ENCODE data around the gene TMEM169.

TMEM169 gene

GRCh38 chr2:216081487-216082116 lies at the start of gene TMEM169, which contains the start of gene PECR:
TSS of gene TMEM169 (plus strand) at chr2:216081919. CDS start at chr2:216095964, 14,045 bp downstream.
TSS of gene PECR (minus strand) at chr2:216081809. CDS start at chr2:216081741, 68 bp downstream.
- peak; percentile 79 for DNase-seq

- DNase-seq, result no peak
These were observed 49.6 kb upstream of the TMEM169 start for GRCh38 chr2:216031960-216032689.

- DNase-seq, result no peak
These were observed 48.3 kb upstream of the TMEM169 start for GRCh38 chr2:216033403-216033802.

GRCh38 chr2:216034065-216034464 lies 47.7 kb upstream of the TMEM169 start:
- peak; percentile 62 for DNase-seq

- no peak for DNase-seq
These were observed 41.8 kb upstream of the TMEM169 start for GRCh38 chr2:216039918-216040317.

- DNase-seq, result no peak
These were observed 40.3 kb upstream of the TMEM169 start for GRCh38 chr2:216041438-216041837.

- DNase-seq, result no peak
These were observed 37.8 kb upstream of the TMEM169 start for GRCh38 chr2:216043949-216044348.

GRCh38 chr2:216044883-216045486 lies 36.7 kb upstream of the TMEM169 start:
- no peak for DNase-seq

GRCh38 chr2:216047397-216047796 lies 34.3 kb upstream of the TMEM169 start:
- DNase-seq, result no peak

- DNase-seq, result no peak
These were observed 32.3 kb upstream of the TMEM169 start for GRCh38 chr2:216049452-216049851.

- no peak for DNase-seq
These were observed 30.4 kb upstream of the TMEM169 start for GRCh38 chr2:216051350-216051749.

- no peak for DNase-seq
These were observed 29.3 kb upstream of the TMEM169 start for GRCh38 chr2:216052420-216052819.

GRCh38 chr2:216055680-216056079 lies 26.0 kb upstream of the TMEM169 start:
- no peak for DNase-seq

GRCh38 chr2:216056739-216057138 lies 25.0 kb upstream of the TMEM169 start:
- DNase-seq, result no peak

GRCh38 chr2:216057688-216058193 lies 24.0 kb upstream of the TMEM169 start:
- peak; percentile 28 for DNase-seq

- no peak for DNase-seq
These were observed 22.4 kb upstream of the TMEM169 start for GRCh38 chr2:216059233-216059834.

- no peak for DNase-seq
These were observed 17.6 kb upstream of the TMEM169 start for GRCh38 chr2:216064014-216064630.

- no peak for DNase-seq
These were observed 17.1 kb upstream of the TMEM169 start for GRCh38 chr2:216064665-216065064.

GRCh38 chr2:216066230-216066629 lies 15.5 kb upstream of the TMEM169 start:
- no peak for DNase-seq

- no peak for DNase-seq
These were observed 12.7 kb upstream of the TMEM169 start for GRCh38 chr2:216069028-216069427.

- no peak for DNase-seq
These were observed 11.5 kb upstream of the TMEM169 start for GRCh38 chr2:216070195-216070594.

- no peak for DNase-seq
These were observed 10.4 kb upstream of the TMEM169 start for GRCh38 chr2:216071111-216071851.
